Liver (tissue), 9 donors: ENCODE data around the gene PKP1. TPM values are rescaled to one million over a fixed set of nuclear protein-coding genes. Genes with fewer than 3 reads are reported as not detected.

ENCODE experiments used
- DNase-seq: peaks from one replicate; pipeline ENCODE4 v3.0.0-alpha.2; 2017; ENCODE audit warnings: low spot score
- H3K27ac ChIP-seq, 2 donors: one replicate each; pipeline ENCODE4 v1.7.0; 2013; ENCODE audit warnings: inconsistent platforms in 2 of 2, low read length in 2 of 2, control low read depth in 1 of 2, low read depth in 1 of 2, mild to moderate bottlenecking in 1 of 2
- H3K27me3 ChIP-seq, 4 donors: one replicate each; pipeline versions ENCODE4 v1.6.1 to v1.7.0; 2013; ENCODE audit warnings: low read length in 3 of 4, inconsistent platforms in 1 of 4, mild to moderate bottlenecking in 1 of 4, moderate library complexity in 1 of 4; ENCODE audit not compliant: control insufficient read depth in 4 of 4, insufficient read depth in 4 of 4
- H3K36me3 ChIP-seq, 4 donors: one replicate each; pipeline versions ENCODE4 v1.6.1 to v1.7.0; 2013; ENCODE audit warnings: low read length in 3 of 4, mild to moderate bottlenecking in 3 of 4, low read depth in 1 of 4, moderate library complexity in 1 of 4; ENCODE audit not compliant: control insufficient read depth in 4 of 4, insufficient read depth in 3 of 4
- H3K4me1 ChIP-seq, 4 donors: one replicate each; pipeline versions ENCODE4 v1.6.1 to v1.7.0; 2013; ENCODE audit warnings: low read length in 3 of 4, mild to moderate bottlenecking in 3 of 4, moderate library complexity in 1 of 4; ENCODE audit not compliant: control insufficient read depth in 4 of 4, insufficient read depth in 4 of 4
- H3K4me3 ChIP-seq, 3 donors: one replicate each; pipeline versions ENCODE4 v1.6.1 to v1.7.0; 2013; ENCODE audit warnings: low read length in 3 of 3, control low read depth in 1 of 3, low read depth in 1 of 3, mild to moderate bottlenecking in 1 of 3
- H3K9ac ChIP-seq, 2 donors: one replicate each; pipeline ENCODE4 v1.7.0; 2013; ENCODE audit warnings: low read length in 2 of 2, mild to moderate bottlenecking in 2 of 2, moderate library complexity in 2 of 2, control low read depth in 1 of 2, low read depth in 1 of 2
- H3K9me3 ChIP-seq, 4 donors: one replicate each; pipeline versions ENCODE4 v1.6.1 to v1.7.0; 2013; ENCODE audit warnings: low read length in 3 of 4; ENCODE audit not compliant: control insufficient read depth in 4 of 4
- FOXA2 ChIP-seq: IDR thresholded peaks from 2 replicates; pipeline ENCODE4 v1.6.1; 2016; ENCODE audit warnings: antibody characterized with exemption
- GABPA ChIP-seq, 2 donors: IDR thresholded peaks in 1 of 2; conservative IDR thresholded peaks in 1 of 2; 2 replicates each; pipeline ENCODE4 v1.6.1; 2016; ENCODE audit warnings: antibody characterized with exemption in 2 of 2, mild to moderate bottlenecking in 1 of 2, moderate library complexity in 1 of 2
- HNF4A ChIP-seq, 2 donors: conservative IDR thresholded peaks; 2 replicates each; pipeline ENCODE4 v1.6.1; 2016; ENCODE audit warnings: antibody characterized with exemption in 2 of 2, mild to moderate bottlenecking in 2 of 2
- HNF4G ChIP-seq: IDR thresholded peaks from 2 replicates; pipeline ENCODE4 v1.6.1; 2016; ENCODE audit warnings: antibody characterized with exemption
- NR2F2 ChIP-seq: IDR thresholded peaks from 2 replicates; pipeline ENCODE4 v1.6.1; 2016; ENCODE audit warnings: antibody characterized with exemption
- RAD21 ChIP-seq, 2 donors: IDR thresholded peaks; 2 replicates each; pipeline ENCODE4 v1.6.1; 2016; ENCODE audit warnings: antibody characterized with exemption in 2 of 2, mild to moderate bottlenecking in 2 of 2
- SP1 ChIP-seq: IDR thresholded peaks from 2 replicates; pipeline ENCODE4 v1.6.1; 2018; ENCODE audit warnings: antibody characterized with exemption, mild to moderate bottlenecking
- TAF1 ChIP-seq: conservative IDR thresholded peaks from 2 replicates; pipeline ENCODE4 v1.6.1; 2016; ENCODE audit warnings: antibody characterized with exemption, mild to moderate bottlenecking
- WGBS: extraction: QIAGEN DNeasy Blood & Tissue Kit; methylation state at CpG from one replicate; pipeline ENCODE4 v1.1.7; 2013; 5-methylcytosine and 5-hydroxymethylcytosine counted together
- polyA plus RNA-seq, 2 donors: library from polyadenylated mRNA; stranded (reverse) in 1 of 2; unstranded in 1 of 2; fragments of 200-250 nt in 1 of 2; fragments of >200 nt in 1 of 2; fragmentation: Nextera tagmentation in 1 of 2; extraction: Ambion mirVana in 1 of 2; gene quantifications; one replicate each; pipeline versions ENCODE4 v1.2.1 to v1.2.3, GENCODE V29; 2013 to 2015
- total RNA-seq, 2 donors: library from RNA; depleted of rRNA; stranded (reverse); fragments of >200 nt; gene quantifications; one replicate each; pipeline ENCODE4 v1.2.3, GENCODE V29; 2014
- TF ChIP-seq, protein P1 (sequence below): IDR thresholded peaks from 2 replicates; pipeline ENCODE4 v1.6.1; 2016; ENCODE audit warnings: antibody characterized with exemption, mild to moderate bottlenecking
- TF ChIP-seq, protein P2 (sequence below): IDR thresholded peaks from 2 replicates; pipeline ENCODE4 v1.6.1; 2016; ENCODE audit warnings: antibody characterized with exemption
- TF ChIP-seq, protein P3 (sequence below): IDR thresholded peaks from 2 replicates; pipeline ENCODE4 v1.6.1; 2016; ENCODE audit warnings: antibody characterized with exemption
- TF ChIP-seq, protein P4 (sequence below): fragments of 150-350 bp; IDR thresholded peaks from 2 replicates; pipeline ENCODE4 v1.5.1; 2017; ENCODE audit warnings: improper control_type of control experiment, low read depth, low read length; ENCODE audit not compliant: missing input control
- donor health status: healthy.
- donor health status: healthy.
- donor health status: healthy.
- donor health status: healthy.
- donor health status: healthy.

PKP1 gene
- total and polyA plus RNA-seq, 4 donors = 0.01 TPM; not detected in 3

DNA sequence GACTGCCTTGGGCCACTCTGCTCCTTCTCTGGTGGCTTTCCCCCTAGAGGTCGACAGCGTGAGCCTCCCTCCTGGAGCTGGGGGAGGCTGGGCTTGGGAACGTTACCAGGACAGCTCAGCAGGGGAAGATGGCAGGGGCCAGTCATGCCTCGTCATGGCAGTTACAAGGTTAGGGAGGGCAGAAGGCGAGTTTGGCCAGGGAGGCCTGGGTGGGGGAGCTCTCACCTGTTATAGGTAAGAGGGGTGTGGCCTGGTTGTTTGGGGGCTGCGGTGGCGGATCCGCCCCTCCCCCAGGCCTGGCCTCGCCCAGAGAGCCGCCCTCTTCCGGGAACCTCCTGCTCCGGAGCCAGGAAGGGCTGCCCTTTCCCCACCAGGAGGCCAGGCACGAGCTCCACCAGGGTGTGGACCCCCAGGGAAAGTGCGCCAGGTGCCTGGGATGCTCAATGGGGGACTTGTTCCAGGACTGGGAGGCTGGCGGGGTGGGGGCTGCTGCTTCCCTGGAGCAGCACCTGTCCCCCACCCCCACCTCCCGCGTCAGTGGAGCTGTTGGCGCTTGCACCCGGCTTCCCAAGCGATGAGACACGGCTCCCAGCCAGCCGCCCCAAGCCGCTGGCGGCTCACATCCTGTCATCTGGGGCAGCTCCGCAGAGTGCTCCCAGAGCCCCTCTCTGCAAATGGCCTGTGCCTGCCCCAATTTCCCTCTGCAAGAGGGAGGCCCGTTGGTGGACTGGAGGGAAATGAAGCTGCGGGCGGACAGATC lies 23.6 kb upstream of the PKP1 start:
- peaks cover 0 to 2% (median 0%) of the 10 kb centered on the region in 4 donors for H3K4me1 ChIP-seq
- H3K36me3 ChIP-seq = no peaks in the 10 kb centered on the region
- H3K9me3 ChIP-seq = no peaks in the 10 kb centered on the region
- H3K27ac ChIP-seq = no peak overlapping the region
- 9% methylated on average over 28 of the region's 28 CpGs for WGBS
- H3K27me3 ChIP-seq = peaks cover 2 to 3% (median 3%) of the 10 kb centered on the region in 4 donors
- no peak overlapping the region for H3K4me3 ChIP-seq
- no peak overlapping the region for H3K9ac ChIP-seq
- DNase-seq = no peak
- TF ChIP-seq, protein P1, sequence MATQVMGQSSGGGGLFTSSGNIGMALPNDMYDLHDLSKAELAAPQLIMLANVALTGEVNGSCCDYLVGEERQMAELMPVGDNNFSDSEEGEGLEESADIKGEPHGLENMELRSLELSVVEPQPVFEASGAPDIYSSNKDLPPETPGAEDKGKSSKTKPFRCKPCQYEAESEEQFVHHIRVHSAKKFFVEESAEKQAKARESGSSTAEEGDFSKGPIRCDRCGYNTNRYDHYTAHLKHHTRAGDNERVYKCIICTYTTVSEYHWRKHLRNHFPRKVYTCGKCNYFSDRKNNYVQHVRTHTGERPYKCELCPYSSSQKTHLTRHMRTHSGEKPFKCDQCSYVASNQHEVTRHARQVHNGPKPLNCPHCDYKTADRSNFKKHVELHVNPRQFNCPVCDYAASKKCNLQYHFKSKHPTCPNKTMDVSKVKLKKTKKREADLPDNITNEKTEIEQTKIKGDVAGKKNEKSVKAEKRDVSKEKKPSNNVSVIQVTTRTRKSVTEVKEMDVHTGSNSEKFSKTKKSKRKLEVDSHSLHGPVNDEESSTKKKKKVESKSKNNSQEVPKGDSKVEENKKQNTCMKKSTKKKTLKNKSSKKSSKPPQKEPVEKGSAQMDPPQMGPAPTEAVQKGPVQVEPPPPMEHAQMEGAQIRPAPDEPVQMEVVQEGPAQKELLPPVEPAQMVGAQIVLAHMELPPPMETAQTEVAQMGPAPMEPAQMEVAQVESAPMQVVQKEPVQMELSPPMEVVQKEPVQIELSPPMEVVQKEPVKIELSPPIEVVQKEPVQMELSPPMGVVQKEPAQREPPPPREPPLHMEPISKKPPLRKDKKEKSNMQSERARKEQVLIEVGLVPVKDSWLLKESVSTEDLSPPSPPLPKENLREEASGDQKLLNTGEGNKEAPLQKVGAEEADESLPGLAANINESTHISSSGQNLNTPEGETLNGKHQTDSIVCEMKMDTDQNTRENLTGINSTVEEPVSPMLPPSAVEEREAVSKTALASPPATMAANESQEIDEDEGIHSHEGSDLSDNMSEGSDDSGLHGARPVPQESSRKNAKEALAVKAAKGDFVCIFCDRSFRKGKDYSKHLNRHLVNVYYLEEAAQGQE = no peak
- TF ChIP-seq, protein P2, sequence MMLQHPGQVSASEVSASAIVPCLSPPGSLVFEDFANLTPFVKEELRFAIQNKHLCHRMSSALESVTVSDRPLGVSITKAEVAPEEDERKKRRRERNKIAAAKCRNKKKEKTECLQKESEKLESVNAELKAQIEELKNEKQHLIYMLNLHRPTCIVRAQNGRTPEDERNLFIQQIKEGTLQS = no peak
- no peak for TF ChIP-seq TAF1
- no peak for TF ChIP-seq FOXA2
- TF ChIP-seq HNF4G = no peak
- no peak for TF ChIP-seq HNF4A (conservative IDR thresholded peaks at IDR 0.05)
- no peak for TF ChIP-seq NR2F2

DNA sequence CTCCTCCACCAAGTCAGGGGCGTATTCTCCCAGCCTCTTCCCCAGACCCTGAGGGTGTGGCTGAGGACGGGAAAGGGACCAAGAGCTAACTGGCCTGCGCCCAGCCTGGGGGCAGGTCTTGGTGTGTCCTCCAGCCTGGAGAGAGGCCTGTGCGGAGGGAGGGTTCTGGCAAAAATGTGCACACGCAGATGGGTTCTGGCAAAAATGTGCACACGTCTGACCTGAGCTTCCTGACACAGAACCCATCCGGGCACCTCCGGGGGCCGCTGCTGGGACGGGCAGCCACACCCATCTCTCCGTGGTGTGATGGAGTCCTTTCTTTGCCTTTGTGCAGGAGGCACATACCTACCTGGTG lies 23.1 kb upstream of the PKP1 start:
- Histone ChIP-seq H3K4me3 (no peak overlapping the region), H3K27me3 (peaks cover 2 to 3% (median 3%) of the 10 kb centered on the region in 4 donors), H3K27ac (no peak overlapping the region), H3K9me3 (no peaks in the 10 kb centered on the region), H3K36me3 (no peaks in the 10 kb centered on the region), H3K4me1 (peaks cover 0 to 2% (median 0%) of the 10 kb centered on the region in 4 donors), H3K9ac (no peak overlapping the region)
- TF ChIP-seq RAD21 (IDR thresholded peaks at IDR 0.05) (no peak), SP1 (no peak), GABPA (IDR thresholded peaks at IDR 0.05 in 1 of 2, conservative IDR thresholded peaks at IDR 0.05 in 1 of 2) (no peak), HNF4A (conservative IDR thresholded peaks at IDR 0.05) (no peak), TAF1 (no peak)
- TF ChIP-seq, protein P3, sequence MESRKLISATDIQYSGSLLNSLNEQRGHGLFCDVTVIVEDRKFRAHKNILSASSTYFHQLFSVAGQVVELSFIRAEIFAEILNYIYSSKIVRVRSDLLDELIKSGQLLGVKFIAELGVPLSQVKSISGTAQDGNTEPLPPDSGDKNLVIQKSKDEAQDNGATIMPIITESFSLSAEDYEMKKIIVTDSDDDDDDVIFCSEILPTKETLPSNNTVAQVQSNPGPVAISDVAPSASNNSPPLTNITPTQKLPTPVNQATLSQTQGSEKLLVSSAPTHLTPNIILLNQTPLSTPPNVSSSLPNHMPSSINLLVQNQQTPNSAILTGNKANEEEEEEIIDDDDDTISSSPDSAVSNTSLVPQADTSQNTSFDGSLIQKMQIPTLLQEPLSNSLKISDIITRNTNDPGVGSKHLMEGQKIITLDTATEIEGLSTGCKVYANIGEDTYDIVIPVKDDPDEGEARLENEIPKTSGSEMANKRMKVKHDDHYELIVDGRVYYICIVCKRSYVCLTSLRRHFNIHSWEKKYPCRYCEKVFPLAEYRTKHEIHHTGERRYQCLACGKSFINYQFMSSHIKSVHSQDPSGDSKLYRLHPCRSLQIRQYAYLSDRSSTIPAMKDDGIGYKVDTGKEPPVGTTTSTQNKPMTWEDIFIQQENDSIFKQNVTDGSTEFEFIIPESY = no peak
- TF ChIP-seq, protein P4, sequence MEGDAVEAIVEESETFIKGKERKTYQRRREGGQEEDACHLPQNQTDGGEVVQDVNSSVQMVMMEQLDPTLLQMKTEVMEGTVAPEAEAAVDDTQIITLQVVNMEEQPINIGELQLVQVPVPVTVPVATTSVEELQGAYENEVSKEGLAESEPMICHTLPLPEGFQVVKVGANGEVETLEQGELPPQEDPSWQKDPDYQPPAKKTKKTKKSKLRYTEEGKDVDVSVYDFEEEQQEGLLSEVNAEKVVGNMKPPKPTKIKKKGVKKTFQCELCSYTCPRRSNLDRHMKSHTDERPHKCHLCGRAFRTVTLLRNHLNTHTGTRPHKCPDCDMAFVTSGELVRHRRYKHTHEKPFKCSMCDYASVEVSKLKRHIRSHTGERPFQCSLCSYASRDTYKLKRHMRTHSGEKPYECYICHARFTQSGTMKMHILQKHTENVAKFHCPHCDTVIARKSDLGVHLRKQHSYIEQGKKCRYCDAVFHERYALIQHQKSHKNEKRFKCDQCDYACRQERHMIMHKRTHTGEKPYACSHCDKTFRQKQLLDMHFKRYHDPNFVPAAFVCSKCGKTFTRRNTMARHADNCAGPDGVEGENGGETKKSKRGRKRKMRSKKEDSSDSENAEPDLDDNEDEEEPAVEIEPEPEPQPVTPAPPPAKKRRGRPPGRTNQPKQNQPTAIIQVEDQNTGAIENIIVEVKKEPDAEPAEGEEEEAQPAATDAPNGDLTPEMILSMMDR = no peak
- no peak for DNase-seq
- WGBS = 39% methylated on average over 11 of the region's 11 CpGs
